ENCODE results near the gene TENM3.

TENM3 gene

GRCh38 chr4:182291175-182291574, 48.0 kb downstream of the TENM3 start:
- no peak for DNase-seq (ENCODE audit: low spot score)

GRCh38 chr4:182291597-182292270, 48.5 kb downstream of the TENM3 start:
- DNase-seq (ENCODE audit: low spot score), result no peak

GRCh38 chr4:182292612-182293011, 49.4 kb downstream of the TENM3 start:
- DNase-seq (ENCODE audit: low spot score), result no peak

- DNase-seq (ENCODE audit: low spot score), result no peak
Observed at GRCh38 chr4:182293691-182294255, 50.6 kb downstream of the TENM3 start.

- no peak for DNase-seq (ENCODE audit: low spot score)
Observed at GRCh38 chr4:182294451-182294850, 51.2 kb downstream of the TENM3 start.

- DNase-seq (ENCODE audit: low spot score), result no peak
Observed at GRCh38 chr4:182297659-182298058, 54.5 kb downstream of the TENM3 start.

- DNase-seq (ENCODE audit: low spot score), result no peak
Observed at GRCh38 chr4:182301736-182302135, 58.5 kb downstream of the TENM3 start.

GRCh38 chr4:182303847-182304246, 60.6 kb downstream of the TENM3 start:
- no peak for DNase-seq (ENCODE audit: low spot score)

GRCh38 chr4:182306792-182307507, 63.7 kb downstream of the TENM3 start:
- DNase-seq (ENCODE audit: low spot score), result no peak

GRCh38 chr4:182307746-182308145, 64.5 kb downstream of the TENM3 start:
- peak; percentile 3 for DNase-seq (ENCODE audit: low spot score)

- DNase-seq (ENCODE audit: low spot score), result no peak
Observed at GRCh38 chr4:182309877-182310276, 66.7 kb downstream of the TENM3 start.

- DNase-seq (ENCODE audit: low spot score), result no peak
Observed at GRCh38 chr4:182310316-182310715, 67.1 kb downstream of the TENM3 start.

GRCh38 chr4:182310962-182311361, 67.8 kb downstream of the TENM3 start:
- DNase-seq (ENCODE audit: low spot score), result no peak

GRCh38 chr4:182314537-182314936, 71.3 kb downstream of the TENM3 start:
- no peak for DNase-seq (ENCODE audit: low spot score)

- no peak for DNase-seq (ENCODE audit: low spot score)
Observed at GRCh38 chr4:182318256-182318655, 75.1 kb downstream of the TENM3 start.

GRCh38 chr4:182320092-182320491, 76.9 kb downstream of the TENM3 start:
- no peak for DNase-seq (ENCODE audit: low spot score)

- DNase-seq (ENCODE audit: low spot score), result no peak
Observed at GRCh38 chr4:182320580-182320979, 77.4 kb downstream of the TENM3 start.

GRCh38 chr4:182324282-182324681, 81.1 kb downstream of the TENM3 start:
- DNase-seq (ENCODE audit: low spot score), result no peak

GRCh38 chr4:182325397-182325796, 82.2 kb downstream of the TENM3 start:
- no peak for DNase-seq (ENCODE audit: low spot score)

- DNase-seq (ENCODE audit: low spot score), result no peak
Observed at GRCh38 chr4:182325848-182326255, 82.7 kb downstream of the TENM3 start.

- DNase-seq (ENCODE audit: low spot score), result no peak
Observed at GRCh38 chr4:182328505-182328904, 85.3 kb downstream of the TENM3 start.

GRCh38 chr4:182337366-182337765, 94.2 kb downstream of the TENM3 start:
- no peak for DNase-seq (ENCODE audit: low spot score)

GRCh38 chr4:182338063-182338462, 94.9 kb downstream of the TENM3 start:
- no peak for DNase-seq (ENCODE audit: low spot score)
